Stimulated activated effector memory CD8-positive, alpha-beta T cell treated with anti-CD3 and anti-CD28 coated beads, Interleukin-12 subunit alpha, Interleukin-12 subunit beta, amount 100 ng/mL, for 72 hours (primary cell): Measurements from ENCODE around the gene SLC38A10.

Experiments used
- ATAC-seq: fragments of 150-1000 bp; cut with Tn5 transposase; 2 replicates; pipeline ENCODE4 v1.10.0; 2021
- DNase-seq, 2 donors: peaks; one replicate each; pipeline ENCODE4 v3.0.0; 2021 to 2022; ENCODE audit warnings: low spot score in 2 of 2
- H3K27ac Mint-ChIP-seq: one replicate; pipeline ENCODE4 v1.8.0; 2022; ENCODE audit warnings: mild to moderate bottlenecking, mixed read lengths
- H3K36me3 Mint-ChIP-seq: one replicate; pipeline ENCODE4 v1.8.0; 2022; ENCODE audit warnings: mild to moderate bottlenecking, mixed read lengths
- H3K4me1 Mint-ChIP-seq: one replicate; pipeline ENCODE4 v1.8.0; 2022; ENCODE audit warnings: mixed read lengths
- H3K4me3 Mint-ChIP-seq: one replicate; pipeline ENCODE4 v1.8.0; 2022; ENCODE audit warnings: mild to moderate bottlenecking, mixed read lengths
- H3K9me3 Mint-ChIP-seq: one replicate; pipeline ENCODE4 v1.8.0; 2022; ENCODE audit warnings: mixed read lengths

The SLC38A10 gene

GRCh38 chr17:81334391-81334901 is 39.3 kb upstream of the SLC38A10 start:
- DNase-seq (no peak), ATAC-seq (no peak)
- Mint-ChIP-seq H3K36me3 (no peaks in the 10 kb centered on the region), H3K4me3 (no peak overlapping the region), H3K9me3 (no peaks in the 10 kb centered on the region), H3K27ac (no peak overlapping the region), H3K4me1 (no peaks in the 10 kb centered on the region)

- H3K9me3 Mint-ChIP-seq, result no peaks in the 10 kb centered on the region
- H3K27ac Mint-ChIP-seq, result no peak overlapping the region
- DNase-seq (no peak), ATAC-seq (no peak)
- no peaks in the 10 kb centered on the region for H3K36me3 Mint-ChIP-seq
- no peak overlapping the region for H3K4me3 Mint-ChIP-seq
- no peaks in the 10 kb centered on the region for H3K4me1 Mint-ChIP-seq
Measured at GRCh38 chr17:81333616-81334368, 38.7 kb upstream of the SLC38A10 start.

GRCh38 chr17:81332914-81333528 is 37.9 kb upstream of the SLC38A10 start:
- H3K4me1 Mint-ChIP-seq, result no peaks in the 10 kb centered on the region
- ATAC-seq (no peak), DNase-seq (no peak)
- H3K27ac Mint-ChIP-seq, result no peak overlapping the region
- H3K4me3 Mint-ChIP-seq, result no peak overlapping the region
- no peaks in the 10 kb centered on the region for H3K9me3 Mint-ChIP-seq
- H3K36me3 Mint-ChIP-seq, result no peaks in the 10 kb centered on the region

- DNase-seq, result no peak
- Mint-ChIP-seq H3K9me3 (no peaks in the 10 kb centered on the region), H3K4me3 (no peak overlapping the region), H3K27ac (no peak overlapping the region), H3K36me3 (no peaks in the 10 kb centered on the region), H3K4me1 (no peaks in the 10 kb centered on the region)
- no peak for ATAC-seq
Measured at GRCh38 chr17:81332118-81332834, 37.2 kb upstream of the SLC38A10 start.

- H3K36me3 Mint-ChIP-seq, result no peaks in the 10 kb centered on the region
- H3K27ac Mint-ChIP-seq, result no peak overlapping the region
- H3K9me3 Mint-ChIP-seq, result no peaks in the 10 kb centered on the region
- no peaks in the 10 kb centered on the region for H3K4me1 Mint-ChIP-seq
- ATAC-seq (no peak), DNase-seq (no peak)
- H3K4me3 Mint-ChIP-seq, result no peak overlapping the region
Measured at GRCh38 chr17:81331527-81332043, 36.5 kb upstream of the SLC38A10 start.

- Mint-ChIP-seq H3K4me1 (no peaks in the 10 kb centered on the region), H3K27ac (no peak overlapping the region), H3K36me3 (no peaks in the 10 kb centered on the region), H3K4me3 (no peak overlapping the region), H3K9me3 (no peaks in the 10 kb centered on the region)
- ATAC-seq (no peak), DNase-seq (no peak)
Measured at GRCh38 chr17:81330884-81331245, 35.8 kb upstream of the SLC38A10 start.

- Mint-ChIP-seq H3K36me3 (no peaks in the 10 kb centered on the region), H3K4me3 (no peak overlapping the region), H3K4me1 (no peaks in the 10 kb centered on the region), H3K27ac (no peak overlapping the region), H3K9me3 (no peaks in the 10 kb centered on the region)
- DNase-seq, result no peak
- no peak for ATAC-seq
Measured at GRCh38 chr17:81329927-81330883, 35.1 kb upstream of the SLC38A10 start.

GRCh38 chr17:81328978-81329926 is 34.1 kb upstream of the SLC38A10 start:
- no peak for ATAC-seq
- Mint-ChIP-seq H3K36me3 (no peaks in the 10 kb centered on the region), H3K4me3 (no peak overlapping the region), H3K9me3 (no peaks in the 10 kb centered on the region), H3K27ac (no peak overlapping the region), H3K4me1 (no peaks in the 10 kb centered on the region)
- no peak for DNase-seq

- DNase-seq (no peak), ATAC-seq (no peak)
- no peak overlapping the region for H3K27ac Mint-ChIP-seq
- no peaks in the 10 kb centered on the region for H3K36me3 Mint-ChIP-seq
- no peaks in the 10 kb centered on the region for H3K9me3 Mint-ChIP-seq
- H3K4me3 Mint-ChIP-seq, result no peak overlapping the region
- H3K4me1 Mint-ChIP-seq, result no peaks in the 10 kb centered on the region
Measured at GRCh38 chr17:81328489-81328888, 33.4 kb upstream of the SLC38A10 start.

GRCh38 chr17:81325714-81326358 is 30.7 kb upstream of the SLC38A10 start:
- Mint-ChIP-seq H3K4me1 (no peaks in the 10 kb centered on the region), H3K9me3 (no peaks in the 10 kb centered on the region), H3K27ac (no peak overlapping the region), H3K36me3 (peaks cover 5% of the 10 kb centered on the region), H3K4me3 (no peak overlapping the region)
- DNase-seq (no peak), ATAC-seq (no peak)

- DNase-seq, result no peak
- Mint-ChIP-seq H3K9me3 (no peaks in the 10 kb centered on the region), H3K27ac (no peak overlapping the region), H3K4me1 (no peaks in the 10 kb centered on the region), H3K36me3 (peaks cover 8% of the 10 kb centered on the region), H3K4me3 (no peak overlapping the region)
- ATAC-seq, result no peak
Measured at GRCh38 chr17:81324851-81325713, 30.0 kb upstream of the SLC38A10 start.

GRCh38 chr17:81324177-81324850 is 29.2 kb upstream of the SLC38A10 start:
- Mint-ChIP-seq H3K4me3 (no peak overlapping the region), H3K4me1 (no peaks in the 10 kb centered on the region), H3K36me3 (peaks cover 8% of the 10 kb centered on the region), H3K27ac (no peak overlapping the region), H3K9me3 (no peaks in the 10 kb centered on the region)
- ATAC-seq (no peak), DNase-seq (no peak)
